HFFc6 (cell line): ENCODE data around the gene EPHA2. TPM values are rescaled to one million over a fixed set of nuclear protein-coding genes. Genes with fewer than 3 reads are reported as not detected.

Experiments used
- DNase-seq: peaks from one replicate; pipeline ENCODE4 v3.0.0-alpha.2; 2018
- H3K27ac Mint-ChIP-seq: 2 replicates; pipeline ENCODE4 v1.8.0; 2020; ENCODE audit warnings: mild to moderate bottlenecking, mixed read lengths
- H3K27me3 Mint-ChIP-seq: 2 replicates; pipeline ENCODE4 v1.8.0; 2021; ENCODE audit warnings: mild to moderate bottlenecking, moderate library complexity, mixed read lengths; ENCODE audit not compliant: insufficient read depth
- H3K36me3 Mint-ChIP-seq: 2 replicates; pipeline ENCODE4 v1.8.0; 2021; ENCODE audit warnings: low read depth, mixed read lengths
- H3K4me1 Mint-ChIP-seq: 2 replicates; pipeline ENCODE4 v1.8.0; 2020; ENCODE audit warnings: low read depth, mixed read lengths
- H3K4me3 Mint-ChIP-seq: 2 replicates; pipeline ENCODE4 v1.8.0; 2020; ENCODE audit warnings: mild to moderate bottlenecking, moderate library complexity, mixed read lengths
- H3K9me3 Mint-ChIP-seq: 2 replicates; pipeline ENCODE4 v1.8.0; 2020; ENCODE audit warnings: mild to moderate bottlenecking, mixed read lengths
- total RNA-seq, 6 experiments: library from RNA; stranded (reverse); fragmentation: NEBNext Ultra II Directional; extraction: Animal tissue kit (Norgen Biotek cat#: 25700); gene quantifications; 2 replicates in 1 of 6; 3 replicates in 5 of 6; pipeline ENCODE4 v1.2.3, GENCODE V29; 2021
- TF ChIP-seq, protein P1 (sequence below): fragments of 200-600 bp; sonication (generic); IDR thresholded peaks from 2 replicates; pipeline ENCODE4 v1.5.0; 2021; ENCODE audit warnings: antibody characterized with exemption, mild to moderate bottlenecking

The EPHA2 gene
- total RNA-seq, 6 experiments from 2014 or later: 77.3 to 106 (median 81.2) TPM

DNA sequence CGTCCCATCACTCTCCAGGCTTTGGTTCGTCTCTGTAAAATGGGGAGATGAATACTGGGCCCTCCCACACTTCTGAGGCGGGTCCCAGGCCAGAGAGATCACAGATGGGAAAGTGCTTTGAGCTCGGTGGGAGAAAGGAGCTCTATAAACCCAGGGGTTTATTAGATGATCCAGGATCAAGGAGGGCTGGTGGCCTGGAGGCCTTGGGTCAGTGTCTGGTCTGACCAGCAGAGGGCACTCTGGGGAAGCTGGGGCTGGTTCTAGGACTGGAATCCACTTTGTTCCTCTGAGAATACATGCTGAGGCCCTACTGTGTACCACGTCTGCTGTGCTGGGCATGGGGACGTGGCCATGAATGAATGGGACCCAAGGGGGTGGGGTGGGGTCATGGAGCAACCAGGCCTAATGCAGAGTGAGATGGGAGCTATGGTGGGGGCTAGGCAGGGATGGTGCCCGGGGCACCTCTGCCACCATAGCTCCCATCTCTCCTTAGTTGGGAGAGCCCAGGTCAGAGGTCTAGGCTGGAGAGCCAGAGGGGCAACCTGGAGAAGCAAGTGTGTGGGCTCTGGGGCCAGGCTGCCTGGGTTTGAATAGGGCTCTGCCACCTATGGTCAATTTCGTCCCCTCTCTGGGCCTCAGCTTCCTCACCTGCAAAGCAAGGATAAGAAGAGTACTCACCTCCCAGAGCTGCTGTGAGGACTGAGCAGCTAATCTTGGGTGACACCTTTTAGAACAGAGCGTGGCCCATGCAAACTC, 73.4 kb downstream of the EPHA2 start:
- Mint-ChIP-seq H3K27me3 (no peaks in the 10 kb centered on the region), H3K27ac (no peak overlapping the region), H3K4me1 (peaks cover 14% of the 10 kb centered on the region), H3K9me3 (no peaks in the 10 kb centered on the region), H3K36me3 (no peaks in the 10 kb centered on the region), H3K4me3 (no peak overlapping the region)
- peak; percentile 47 for DNase-seq
- TF ChIP-seq, protein P1, sequence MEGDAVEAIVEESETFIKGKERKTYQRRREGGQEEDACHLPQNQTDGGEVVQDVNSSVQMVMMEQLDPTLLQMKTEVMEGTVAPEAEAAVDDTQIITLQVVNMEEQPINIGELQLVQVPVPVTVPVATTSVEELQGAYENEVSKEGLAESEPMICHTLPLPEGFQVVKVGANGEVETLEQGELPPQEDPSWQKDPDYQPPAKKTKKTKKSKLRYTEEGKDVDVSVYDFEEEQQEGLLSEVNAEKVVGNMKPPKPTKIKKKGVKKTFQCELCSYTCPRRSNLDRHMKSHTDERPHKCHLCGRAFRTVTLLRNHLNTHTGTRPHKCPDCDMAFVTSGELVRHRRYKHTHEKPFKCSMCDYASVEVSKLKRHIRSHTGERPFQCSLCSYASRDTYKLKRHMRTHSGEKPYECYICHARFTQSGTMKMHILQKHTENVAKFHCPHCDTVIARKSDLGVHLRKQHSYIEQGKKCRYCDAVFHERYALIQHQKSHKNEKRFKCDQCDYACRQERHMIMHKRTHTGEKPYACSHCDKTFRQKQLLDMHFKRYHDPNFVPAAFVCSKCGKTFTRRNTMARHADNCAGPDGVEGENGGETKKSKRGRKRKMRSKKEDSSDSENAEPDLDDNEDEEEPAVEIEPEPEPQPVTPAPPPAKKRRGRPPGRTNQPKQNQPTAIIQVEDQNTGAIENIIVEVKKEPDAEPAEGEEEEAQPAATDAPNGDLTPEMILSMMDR: peak; percentile 96

DNA sequence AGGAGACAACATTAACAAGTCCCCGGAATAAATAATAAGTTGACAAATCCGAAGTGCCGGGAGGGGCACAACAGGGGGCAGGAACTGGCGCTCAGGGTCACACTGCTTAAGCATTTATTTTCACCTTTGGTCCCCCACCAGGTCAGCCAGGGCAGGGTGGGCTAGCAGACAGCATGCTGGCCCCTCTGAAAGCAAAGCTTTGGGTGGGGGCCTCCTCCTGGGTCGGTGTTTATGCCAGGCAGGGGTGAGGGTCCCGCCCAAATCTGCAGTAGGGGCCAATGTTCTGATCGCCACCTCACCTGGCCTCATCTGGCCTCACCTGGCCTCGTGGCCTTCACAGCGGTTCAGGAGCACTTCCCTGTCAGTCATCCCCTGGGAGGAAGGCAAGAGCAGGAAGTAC, 74.2 kb downstream of the EPHA2 start:
- Mint-ChIP-seq H3K27ac (no peak overlapping the region), H3K4me3 (no peak overlapping the region), H3K36me3 (no peaks in the 10 kb centered on the region), H3K27me3 (peaks cover 3% of the 10 kb centered on the region; the same call in 1 of the 2 replicates), H3K4me1 (peaks cover 20% of the 10 kb centered on the region), H3K9me3 (no peaks in the 10 kb centered on the region)
- DNase-seq: no peak
- TF ChIP-seq, protein P1: no peak

DNA sequence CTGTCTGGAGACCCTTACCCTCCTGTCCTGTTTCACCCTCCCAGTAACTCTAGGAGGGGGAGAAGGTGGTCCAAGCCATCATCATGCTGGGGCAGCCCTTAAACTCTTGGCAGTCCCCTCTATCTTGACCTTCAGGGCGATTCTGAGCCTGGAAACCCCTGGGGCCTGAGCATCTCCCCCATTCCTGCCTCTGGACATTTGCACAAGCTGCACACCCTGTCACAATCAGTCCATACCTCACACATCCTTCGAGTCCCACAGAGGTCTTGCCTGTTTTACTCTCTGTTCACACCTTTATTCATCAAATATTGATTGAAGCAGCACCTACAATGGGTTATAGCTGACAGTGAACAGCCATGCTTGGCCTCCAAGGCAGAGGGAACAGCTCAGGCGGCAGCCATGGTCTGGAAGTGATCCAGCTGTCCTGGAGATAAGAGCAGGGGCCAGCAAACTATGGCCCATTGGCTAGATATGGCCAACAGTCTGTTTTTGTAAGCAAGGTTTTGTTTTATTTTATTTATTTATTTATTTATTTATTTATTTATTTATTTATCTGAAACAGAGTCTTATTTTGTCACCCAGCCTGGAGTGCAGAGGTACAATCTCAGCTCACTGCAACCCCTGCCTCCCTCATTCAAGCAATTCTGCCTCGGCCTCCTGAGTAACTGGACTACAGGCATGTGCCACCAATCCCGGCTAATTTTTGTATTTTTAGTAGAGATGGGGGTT, 75.3 kb downstream of the EPHA2 start:
- H3K36me3 Mint-ChIP-seq: no peaks in the 10 kb centered on the region
- peaks cover 6% of the 10 kb centered on the region; the same call in 1 of the 2 replicates for H3K27me3 Mint-ChIP-seq
- H3K4me1 Mint-ChIP-seq: peaks cover 31% of the 10 kb centered on the region
- no peak overlapping the region for H3K27ac Mint-ChIP-seq
- no peak overlapping the region for H3K4me3 Mint-ChIP-seq
- no peaks in the 10 kb centered on the region for H3K9me3 Mint-ChIP-seq
- no peak for DNase-seq
- TF ChIP-seq, protein P1: no peak

DNA sequence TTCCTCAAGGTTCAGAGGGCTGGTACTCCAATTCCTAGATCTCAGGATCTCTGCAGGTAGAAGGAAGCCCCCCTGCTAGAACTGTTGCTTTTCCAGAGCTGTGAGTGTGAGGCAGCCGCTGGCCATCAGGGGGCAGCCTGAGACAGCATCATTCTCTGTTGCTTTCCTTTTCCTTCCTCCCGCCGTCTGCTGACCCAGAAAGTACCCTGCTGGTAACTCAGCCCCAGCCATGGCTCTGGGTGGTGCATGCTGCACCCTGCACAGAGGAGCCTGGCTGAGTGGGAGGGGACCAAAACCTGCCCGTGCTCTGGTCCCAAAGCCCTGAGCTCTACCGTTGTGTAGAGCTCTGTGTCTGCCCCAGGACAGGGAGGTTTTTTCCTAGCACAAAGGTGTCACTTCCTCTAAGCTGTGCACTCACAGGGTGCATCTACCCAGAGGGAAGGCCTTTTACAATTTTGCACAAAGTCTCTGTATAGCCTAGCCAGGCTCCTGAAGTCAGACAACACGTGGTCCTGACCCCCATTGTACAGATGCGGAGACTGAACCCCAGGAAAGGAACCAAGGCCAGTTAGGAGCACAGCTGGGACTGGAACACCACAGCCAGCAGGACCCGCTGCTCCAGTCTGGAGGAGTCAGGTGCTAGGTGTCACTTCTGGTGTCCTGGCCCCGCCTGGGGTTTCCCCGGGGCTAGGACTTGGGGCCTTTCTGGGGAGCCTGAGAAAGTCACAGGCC, 76.8 kb downstream of the EPHA2 start:
- no peaks in the 10 kb centered on the region for H3K9me3 Mint-ChIP-seq
- TF ChIP-seq, protein P1: peak; percentile 91
- no peaks in the 10 kb centered on the region for H3K36me3 Mint-ChIP-seq
- H3K27me3 Mint-ChIP-seq: peaks cover 6% of the 10 kb centered on the region; the same call in 1 of the 2 replicates
- peak; percentile 57 for DNase-seq
- H3K4me3 Mint-ChIP-seq: no peak overlapping the region; the same call in 1 of the 2 replicates
- peaks cover 41% of the 10 kb centered on the region for H3K4me1 Mint-ChIP-seq
- H3K27ac Mint-ChIP-seq: peak overlapping the region; percentile 69

DNA sequence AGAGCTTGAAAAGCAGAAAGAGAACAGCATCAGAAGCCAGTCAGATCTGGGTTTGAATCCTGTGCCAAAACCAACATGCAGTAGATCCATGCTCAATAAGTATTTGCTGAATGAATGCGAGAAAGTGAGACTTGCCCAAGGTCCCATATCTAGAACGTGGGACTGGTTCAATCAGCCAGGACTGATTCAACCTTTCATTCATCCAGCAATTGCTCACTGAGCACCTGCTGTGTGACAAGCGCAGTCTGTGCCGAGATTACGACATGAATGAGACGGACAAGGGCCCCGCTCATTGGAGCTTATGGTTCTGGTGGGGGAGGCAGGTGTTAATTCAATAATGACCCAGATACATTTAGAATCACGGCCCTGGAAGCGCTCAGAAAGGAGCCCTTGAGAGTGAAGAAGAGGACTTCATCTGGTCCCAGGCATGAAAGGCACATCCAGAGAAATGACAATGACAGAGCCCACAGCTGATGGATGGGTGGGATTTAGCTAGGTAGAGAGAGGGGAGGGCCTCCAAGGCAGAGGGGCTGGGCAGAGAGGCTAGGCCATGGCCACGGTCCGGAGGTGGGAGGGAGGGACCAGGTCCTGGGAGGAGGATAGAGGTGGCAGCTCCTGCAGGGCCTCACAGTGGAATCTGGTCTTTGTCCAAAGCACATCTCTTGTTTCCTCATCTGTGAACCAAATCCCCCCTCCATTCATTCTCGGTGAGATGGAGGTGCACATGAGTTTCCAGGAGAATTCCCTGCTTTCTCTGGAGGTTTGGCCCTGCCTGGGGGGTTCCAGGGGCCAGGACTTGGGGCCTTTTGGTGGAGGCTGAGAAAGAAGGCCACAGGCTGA, 78.2 kb downstream of the EPHA2 start:
- no peak for DNase-seq
- H3K27me3 Mint-ChIP-seq: peaks cover 10% of the 10 kb centered on the region; the same call in 1 of the 2 replicates
- peak overlapping the region; percentile 93 for H3K27ac Mint-ChIP-seq

More for the DNA sequence above, 78.2 kb downstream of the EPHA2 start:
- Mint-ChIP-seq H3K4me1 (peaks cover 47% of the 10 kb centered on the region), H3K9me3 (no peaks in the 10 kb centered on the region), H3K4me3 (no peak overlapping the region), H3K36me3 (no peaks in the 10 kb centered on the region)
- TF ChIP-seq, protein P1: no peak
